ENCODE results near the gene PPAT. TPM values are rescaled to one million over a fixed set of nuclear protein-coding genes. Genes with fewer than 3 reads are reported as not detected.
A peak's percentile ranks its signal among the peaks of the same experiment; 100 is the strongest.

Gene PPAT
- total RNA-seq, 1 donor = 8.3 TPM

DNA sequence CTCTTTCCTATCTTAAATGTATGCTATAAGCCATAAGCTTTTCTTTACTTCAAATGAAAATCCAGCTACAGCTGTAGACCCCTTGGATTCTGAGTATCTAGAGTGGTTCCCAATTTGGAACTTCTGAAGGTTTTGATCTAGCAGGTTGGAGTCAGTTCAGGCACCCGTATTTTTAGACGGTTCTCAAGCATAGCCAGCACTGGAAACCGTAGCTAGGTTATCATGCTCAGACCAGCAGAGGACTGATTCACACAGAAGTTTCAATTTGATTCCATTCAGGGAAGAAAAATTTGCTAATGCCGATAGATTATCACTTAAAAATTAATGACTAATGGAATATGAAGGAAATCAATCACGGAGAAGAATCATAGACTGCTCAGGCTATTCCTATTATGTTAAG lies 11.2 kb downstream of the PPAT start:
- no peak for TF ChIP-seq CTCF (IDR thresholded peaks at IDR 0.05; ENCODE audit: extremely low read depth, low read depth, low read length)
- H3K36me3 ChIP-seq (ENCODE audit: insufficient read depth, low read length) = no peaks in the 10 kb centered on the region
- H3K4me2 ChIP-seq (ENCODE audit: insufficient read depth, low read length) = no peak overlapping the region
- H4K20me1 ChIP-seq (ENCODE audit: insufficient read depth, low read length) = no peaks in the 10 kb centered on the region
- H3K4me1 ChIP-seq (ENCODE audit: insufficient read depth, low read length) = no peaks in the 10 kb centered on the region
- no peak for DNase-seq (ENCODE audit: insufficient read length, low spot score, missing footprints)
- H3K79me2 ChIP-seq (ENCODE audit: insufficient read depth, low read length) = peaks cover 59% of the 10 kb centered on the region
- H3K9me3 ChIP-seq (ENCODE audit: low read depth, low read length) = no peaks in the 10 kb centered on the region
- no peaks in the 10 kb centered on the region for H3K27me3 ChIP-seq (ENCODE audit: insufficient read depth, low read length)
- H3K4me3 ChIP-seq (ENCODE audit: insufficient read depth, low read length) = no peak overlapping the region
- H3K27ac ChIP-seq (ENCODE audit: low read depth, low read length) = no peak overlapping the region
- no peak overlapping the region for H2AFZ ChIP-seq (ENCODE audit: low read length)

DNA sequence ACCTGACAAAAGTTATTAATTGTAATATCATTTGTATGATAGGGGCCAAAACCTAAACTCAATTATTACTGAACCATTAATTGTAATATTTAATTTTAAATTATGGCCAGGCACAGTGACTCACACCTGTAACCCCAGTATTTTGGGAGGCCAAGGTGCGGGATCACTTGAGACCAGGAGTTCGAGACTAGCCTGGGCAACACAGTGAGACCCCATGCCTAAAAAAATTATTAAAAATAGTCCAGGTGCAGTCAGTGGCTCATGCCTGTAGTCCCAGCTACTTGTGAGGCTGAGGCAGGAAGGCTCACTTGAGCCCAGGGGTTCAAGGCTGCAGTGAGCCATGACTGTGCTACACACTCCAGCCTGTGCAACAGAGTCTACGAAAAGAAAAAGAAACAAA lies 18.0 kb downstream of the PPAT start:
- no peak for TF ChIP-seq CTCF (IDR thresholded peaks at IDR 0.05; ENCODE audit: extremely low read depth, low read depth, low read length)
- H3K79me2 ChIP-seq (ENCODE audit: insufficient read depth, low read length) = peaks cover 48% of the 10 kb centered on the region

DNA sequence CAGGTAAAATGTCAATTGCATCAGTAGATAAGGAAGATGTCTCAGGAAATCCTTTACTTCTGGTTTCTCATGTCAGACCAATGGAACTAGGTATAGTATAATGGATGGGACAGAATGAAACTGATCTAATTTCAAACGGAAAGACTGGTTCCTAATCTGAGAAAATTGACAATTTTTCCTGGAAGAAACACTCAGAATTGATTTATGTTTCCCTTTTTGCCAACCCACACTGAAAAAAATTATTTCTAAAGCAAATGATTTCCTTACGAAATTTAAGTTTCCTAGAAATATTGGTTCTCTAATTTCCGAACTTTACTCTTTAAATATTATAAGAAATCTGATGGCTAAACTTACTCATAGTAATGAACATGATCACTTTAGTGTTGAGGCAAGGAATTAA lies 19.1 kb downstream of the PPAT start:
- Histone ChIP-seq H3K79me2 (ENCODE audit: insufficient read depth, low read length) (peaks cover 54% of the 10 kb centered on the region), H3K27me3 (ENCODE audit: insufficient read depth, low read length) (no peaks in the 10 kb centered on the region), H4K20me1 (ENCODE audit: insufficient read depth, low read length) (no peaks in the 10 kb centered on the region), H2AFZ (ENCODE audit: low read length) (peak overlapping the region; percentile 19), H3K27ac (ENCODE audit: low read depth, low read length) (peak overlapping the region; percentile 27), H3K4me2 (ENCODE audit: insufficient read depth, low read length) (no peak overlapping the region), H3K36me3 (ENCODE audit: insufficient read depth, low read length) (no peaks in the 10 kb centered on the region), H3K4me3 (ENCODE audit: insufficient read depth, low read length) (no peak overlapping the region), H3K9me3 (ENCODE audit: low read depth, low read length) (no peaks in the 10 kb centered on the region), H3K4me1 (ENCODE audit: insufficient read depth, low read length) (peaks cover 6% of the 10 kb centered on the region)
- DNase-seq (ENCODE audit: insufficient read length, low spot score, missing footprints) = no peak
- TF ChIP-seq CTCF (IDR thresholded peaks at IDR 0.05; ENCODE audit: extremely low read depth, low read depth, low read length) = no peak

More for the DNA sequence above, 18.0 kb downstream of the PPAT start:
- Histone ChIP-seq H4K20me1 (ENCODE audit: insufficient read depth, low read length) (no peaks in the 10 kb centered on the region), H3K9me3 (ENCODE audit: low read depth, low read length) (no peaks in the 10 kb centered on the region), H3K4me1 (ENCODE audit: insufficient read depth, low read length) (peaks cover 6% of the 10 kb centered on the region), H2AFZ (ENCODE audit: low read length) (no peak overlapping the region), H3K27ac (ENCODE audit: low read depth, low read length) (no peak overlapping the region), H3K4me2 (ENCODE audit: insufficient read depth, low read length) (no peak overlapping the region), H3K27me3 (ENCODE audit: insufficient read depth, low read length) (no peaks in the 10 kb centered on the region), H3K4me3 (ENCODE audit: insufficient read depth, low read length) (no peak overlapping the region), H3K36me3 (ENCODE audit: insufficient read depth, low read length) (no peaks in the 10 kb centered on the region)
- no peak for DNase-seq (ENCODE audit: insufficient read length, low spot score, missing footprints)

- peak overlapping the region; percentile 80 for H2AFZ ChIP-seq (ENCODE audit: low read length)
- H4K20me1 ChIP-seq (ENCODE audit: insufficient read depth, low read length) = no peaks in the 10 kb centered on the region
- no peaks in the 10 kb centered on the region for H3K27me3 ChIP-seq (ENCODE audit: insufficient read depth, low read length)
- no peak for TF ChIP-seq CTCF (IDR thresholded peaks at IDR 0.05; ENCODE audit: extremely low read depth, low read depth, low read length)
- H3K36me3 ChIP-seq (ENCODE audit: insufficient read depth, low read length) = no peaks in the 10 kb centered on the region
- peak; percentile 69 for DNase-seq (ENCODE audit: insufficient read length, low spot score, missing footprints)
- peak overlapping the region; percentile 79 for H3K27ac ChIP-seq (ENCODE audit: low read depth, low read length)
- H3K4me1 ChIP-seq (ENCODE audit: insufficient read depth, low read length) = peaks cover 22% of the 10 kb centered on the region
- peak overlapping the region; percentile 66 for H3K4me3 ChIP-seq (ENCODE audit: insufficient read depth, low read length)
- H3K4me2 ChIP-seq (ENCODE audit: insufficient read depth, low read length) = peak overlapping the region; percentile 87
- H3K9me3 ChIP-seq (ENCODE audit: low read depth, low read length) = no peaks in the 10 kb centered on the region
- H3K79me2 ChIP-seq (ENCODE audit: insufficient read depth, low read length) = peaks cover 45% of the 10 kb centered on the region
Observed at GRCh38 chr4:56414135-56414670, 21.2 kb downstream of the PPAT start.
